PFSK-1 (cell line): ENCODE data around the gene BCAS3.
A peak's percentile ranks its signal among the peaks of the same experiment; 100 is the strongest.

Experiments used
- FOXP2 ChIP-seq: optimal IDR thresholded peaks from 2 replicates; pipeline ENCODE3; 2011; ENCODE audit warnings: borderline replicate concordance, control low read depth, inconsistent platforms; ENCODE audit not compliant: insufficient read depth; ENCODE audit errors: extremely low read length, extremely low read depth
- POLR2AphosphoS5 ChIP-seq: IDR thresholded peaks from 2 replicates; pipeline ENCODE4 v1.6.1; 2012; ENCODE audit warnings: low read depth, mild to moderate bottlenecking, control low read depth, low read length, moderate library complexity
- SIN3A ChIP-seq: IDR thresholded peaks from 2 replicates; pipeline ENCODE4 v1.6.1; 2012; ENCODE audit warnings: mild to moderate bottlenecking, low read length, moderate library complexity, borderline replicate concordance; ENCODE audit not compliant: insufficient read depth
- TAF1 ChIP-seq: IDR thresholded peaks from 2 replicates; pipeline ENCODE4 v1.6.1; 2012; ENCODE audit warnings: low read length, control low read depth, borderline replicate concordance; ENCODE audit not compliant: insufficient read depth
- TF ChIP-seq, protein P1 (sequence below), 2 experiments: IDR thresholded peaks; 2 replicates each; pipeline versions ENCODE4 v1.6.1 to v1.8.0; 2011 to 2012; ENCODE audit warnings: low read depth in 2 of 2, low read length in 2 of 2, control low read depth in 1 of 2, inconsistent platforms in 1 of 2, mild to moderate bottlenecking in 1 of 2, moderate library complexity in 1 of 2; ENCODE audit not compliant: insufficient read depth in 1 of 2

The BCAS3 gene

DNA sequence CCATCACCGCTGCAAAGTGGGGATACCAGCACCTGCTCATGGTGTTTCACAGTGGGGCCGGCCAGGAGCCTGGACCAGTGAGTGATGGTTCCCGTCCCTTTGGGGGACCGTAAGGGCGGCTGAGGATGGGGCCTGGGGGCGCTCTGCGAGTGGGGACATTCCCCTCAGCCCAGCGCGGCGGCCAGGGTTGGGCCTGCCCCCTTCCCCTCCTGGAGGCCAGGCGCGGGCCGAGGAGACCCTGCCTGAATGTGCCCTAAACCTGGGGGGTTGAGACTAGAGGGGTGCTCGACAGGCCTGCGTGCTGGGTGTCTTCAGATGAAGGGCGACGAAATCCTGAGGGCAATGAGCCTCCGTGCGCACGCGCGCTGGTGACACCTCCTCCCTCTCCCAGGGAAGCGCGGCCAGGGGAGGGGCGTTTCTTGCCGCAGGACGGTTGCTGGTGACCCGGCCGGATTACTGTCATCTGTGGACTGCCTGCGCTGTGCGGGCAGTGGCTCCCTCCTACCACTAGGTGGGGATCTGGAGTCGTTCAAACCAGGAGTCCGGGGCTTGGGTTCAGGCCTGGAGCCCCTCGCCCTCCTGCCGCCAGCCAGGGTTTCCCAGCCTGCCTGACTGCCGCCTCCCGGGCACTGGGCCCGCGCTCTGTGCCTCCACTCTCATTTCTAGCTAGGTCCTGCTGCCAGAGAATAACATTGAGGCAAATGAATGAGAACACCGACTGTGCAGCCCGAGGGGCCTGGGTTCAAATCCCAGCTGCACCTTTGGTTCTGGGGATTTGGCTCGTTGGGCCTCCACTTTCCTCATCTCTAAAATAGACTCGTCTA lies 739.1 kb downstream of the BCAS3 start:
- TF ChIP-seq TAF1 (no peak), POLR2AphosphoS5 (no peak), SIN3A (no peak), FOXP2 (peak; percentile 73)
- TF ChIP-seq, protein P1, sequence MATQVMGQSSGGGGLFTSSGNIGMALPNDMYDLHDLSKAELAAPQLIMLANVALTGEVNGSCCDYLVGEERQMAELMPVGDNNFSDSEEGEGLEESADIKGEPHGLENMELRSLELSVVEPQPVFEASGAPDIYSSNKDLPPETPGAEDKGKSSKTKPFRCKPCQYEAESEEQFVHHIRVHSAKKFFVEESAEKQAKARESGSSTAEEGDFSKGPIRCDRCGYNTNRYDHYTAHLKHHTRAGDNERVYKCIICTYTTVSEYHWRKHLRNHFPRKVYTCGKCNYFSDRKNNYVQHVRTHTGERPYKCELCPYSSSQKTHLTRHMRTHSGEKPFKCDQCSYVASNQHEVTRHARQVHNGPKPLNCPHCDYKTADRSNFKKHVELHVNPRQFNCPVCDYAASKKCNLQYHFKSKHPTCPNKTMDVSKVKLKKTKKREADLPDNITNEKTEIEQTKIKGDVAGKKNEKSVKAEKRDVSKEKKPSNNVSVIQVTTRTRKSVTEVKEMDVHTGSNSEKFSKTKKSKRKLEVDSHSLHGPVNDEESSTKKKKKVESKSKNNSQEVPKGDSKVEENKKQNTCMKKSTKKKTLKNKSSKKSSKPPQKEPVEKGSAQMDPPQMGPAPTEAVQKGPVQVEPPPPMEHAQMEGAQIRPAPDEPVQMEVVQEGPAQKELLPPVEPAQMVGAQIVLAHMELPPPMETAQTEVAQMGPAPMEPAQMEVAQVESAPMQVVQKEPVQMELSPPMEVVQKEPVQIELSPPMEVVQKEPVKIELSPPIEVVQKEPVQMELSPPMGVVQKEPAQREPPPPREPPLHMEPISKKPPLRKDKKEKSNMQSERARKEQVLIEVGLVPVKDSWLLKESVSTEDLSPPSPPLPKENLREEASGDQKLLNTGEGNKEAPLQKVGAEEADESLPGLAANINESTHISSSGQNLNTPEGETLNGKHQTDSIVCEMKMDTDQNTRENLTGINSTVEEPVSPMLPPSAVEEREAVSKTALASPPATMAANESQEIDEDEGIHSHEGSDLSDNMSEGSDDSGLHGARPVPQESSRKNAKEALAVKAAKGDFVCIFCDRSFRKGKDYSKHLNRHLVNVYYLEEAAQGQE (IDR thresholded peaks at IDR 0.05; ENCODE audit: insufficient read depth in 1 of 2, low read depth in 2 of 2, low read length in 2 of 2): no peak

DNA sequence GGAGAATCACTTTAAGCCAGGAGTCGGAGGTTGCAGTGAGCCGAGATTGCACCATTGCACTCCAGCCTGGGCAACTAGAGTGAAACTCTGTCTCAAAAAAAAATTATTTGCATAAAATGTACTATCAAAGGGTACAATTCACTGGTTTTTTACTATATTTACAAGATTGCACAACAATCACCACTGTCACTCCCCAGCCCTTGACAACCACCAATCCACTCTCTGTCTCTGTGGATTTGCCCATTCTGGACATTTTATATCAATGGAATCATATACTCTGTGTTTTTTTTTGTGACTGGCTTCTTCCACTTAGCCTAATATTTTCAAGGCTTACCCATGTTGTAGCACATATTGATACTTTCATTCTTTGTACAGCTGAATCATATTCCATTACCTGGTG lies 740.8 kb downstream of the BCAS3 start:
- TF ChIP-seq TAF1: no peak
- TF ChIP-seq, protein P1 (IDR thresholded peaks at IDR 0.05; ENCODE audit: insufficient read depth in 1 of 2, low read depth in 2 of 2, low read length in 2 of 2): no peak
- no peak for TF ChIP-seq FOXP2
- no peak for TF ChIP-seq POLR2AphosphoS5
- TF ChIP-seq SIN3A: no peak

DNA sequence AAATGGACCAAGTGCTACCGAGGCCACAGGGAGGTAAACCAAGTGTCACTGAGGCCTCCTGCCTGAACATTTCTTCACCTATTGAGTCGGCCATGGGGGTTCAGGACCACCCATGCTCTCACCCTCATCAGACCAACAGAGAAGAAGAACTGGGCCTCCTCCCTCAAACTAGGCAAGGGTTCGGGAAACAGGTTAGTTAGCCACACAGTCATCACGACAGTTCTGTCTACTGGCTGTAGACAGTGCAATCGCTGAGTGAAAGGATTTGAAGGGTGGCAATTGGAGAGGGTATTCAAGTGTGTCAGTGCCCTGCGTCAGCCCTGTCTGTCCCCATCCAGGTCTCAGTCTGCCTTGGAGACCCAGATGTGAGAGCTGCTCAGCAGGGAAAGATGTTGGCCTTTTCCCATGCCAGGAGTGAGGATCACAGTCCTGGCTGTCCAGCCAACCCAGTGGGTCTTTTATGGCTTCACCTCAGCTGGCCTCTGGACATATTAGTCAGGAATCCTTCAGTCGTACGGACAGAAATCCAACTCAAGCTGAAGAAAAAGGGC lies 741.9 kb downstream of the BCAS3 start:
- TF ChIP-seq, protein P1 (IDR thresholded peaks at IDR 0.05; ENCODE audit: insufficient read depth in 1 of 2, low read depth in 2 of 2, low read length in 2 of 2): no peak
- TF ChIP-seq SIN3A (no peak), TAF1 (no peak), FOXP2 (no peak), POLR2AphosphoS5 (no peak)

DNA sequence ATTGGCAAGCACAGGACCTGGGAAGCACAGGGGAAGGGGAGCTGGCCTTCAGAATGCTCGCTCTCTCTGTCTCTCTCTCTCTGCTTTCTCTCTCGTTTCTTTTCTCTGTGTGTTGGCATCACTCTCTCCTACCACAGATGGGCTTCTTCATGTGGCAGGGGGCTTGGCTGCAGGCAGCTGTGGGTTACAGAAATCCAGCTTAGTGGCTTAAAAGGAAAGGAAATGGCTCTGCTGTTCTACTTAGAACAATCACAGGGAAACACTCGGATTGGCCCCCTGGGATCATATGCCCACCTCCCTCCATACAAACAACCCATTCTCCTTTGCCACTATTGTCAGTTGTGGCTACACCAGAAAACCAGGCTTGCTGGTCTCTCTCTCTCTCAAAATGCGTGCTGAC lies 742.4 kb downstream of the BCAS3 start:
- TF ChIP-seq FOXP2 (no peak), TAF1 (no peak), SIN3A (no peak), POLR2AphosphoS5 (no peak)
- TF ChIP-seq, protein P1 (IDR thresholded peaks at IDR 0.05; ENCODE audit: insufficient read depth in 1 of 2, low read depth in 2 of 2, low read length in 2 of 2): no peak
